ENCODE data around the gene ARMH3.

ARMH3 gene

DNA sequence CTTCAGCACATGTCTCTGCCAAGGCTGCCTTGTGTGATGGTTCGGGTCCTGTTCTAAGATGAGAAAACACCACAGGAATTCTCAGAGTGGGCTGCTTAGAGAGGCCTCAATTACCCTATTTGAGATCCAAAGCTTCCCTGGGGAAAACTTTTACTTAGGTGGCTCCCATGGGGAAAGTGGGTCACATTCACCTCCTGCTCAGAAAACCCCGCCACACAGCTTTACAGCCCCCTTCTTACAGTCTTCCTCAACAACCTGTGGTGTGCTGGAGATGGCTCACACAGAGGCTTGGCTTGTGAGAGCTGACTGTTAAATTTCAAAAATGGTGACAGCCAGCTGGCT is 175.8 kb downstream of the ARMH3 start:
- Mint-ChIP-seq H3K27me3 (ENCODE audit: low read depth) (no peaks in the 10 kb centered on the region), H3K27ac (no peak overlapping the region), H3K4me1 (ENCODE audit: low read depth) (peaks cover 3% of the 10 kb centered on the region), H3K4me3 (no peak overlapping the region), H3K9me3 (no peaks in the 10 kb centered on the region), H3K36me3 (ENCODE audit: low read depth) (peaks cover 4% of the 10 kb centered on the region)
- no peak for DNase-seq (ENCODE audit: low spot score)

DNA sequence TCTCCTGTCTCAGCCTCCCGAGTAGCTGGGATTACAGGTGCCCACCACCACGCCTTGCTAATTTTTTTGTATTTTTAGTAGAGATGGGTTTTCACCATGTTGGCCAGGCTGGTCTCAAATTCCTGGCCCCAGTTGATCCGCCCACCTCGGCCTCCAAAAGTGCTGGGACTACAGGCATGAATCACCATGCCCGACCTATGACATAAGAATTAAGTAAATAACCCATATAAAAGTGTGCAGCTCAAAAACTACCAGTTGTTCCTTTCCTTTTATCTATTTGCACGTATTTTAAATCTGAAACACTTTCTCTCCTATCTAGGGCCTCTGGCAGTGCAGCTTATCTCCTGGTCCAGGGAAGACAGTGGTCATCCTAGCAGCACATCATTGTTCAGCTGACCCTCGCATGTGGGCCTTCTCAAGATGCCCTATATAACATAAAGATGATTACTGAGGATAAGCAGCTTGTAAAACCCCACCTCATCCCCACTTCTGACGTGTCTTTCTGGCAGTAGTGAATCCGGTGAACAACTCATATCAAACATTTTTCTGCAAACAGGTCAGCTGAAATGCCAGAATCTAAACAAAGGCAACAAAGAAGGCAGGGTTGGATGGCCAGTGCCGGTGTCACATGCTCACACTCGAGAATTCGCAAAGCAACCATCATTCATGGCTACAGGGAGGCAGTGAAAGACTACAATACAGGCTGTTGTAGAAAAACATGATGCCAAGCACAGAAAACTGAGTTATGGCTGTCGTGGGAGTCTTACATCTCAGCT is 176.3 kb downstream of the ARMH3 start:
- H3K27me3 Mint-ChIP-seq (ENCODE audit: low read depth) = no peaks in the 10 kb centered on the region
- peaks cover 4% of the 10 kb centered on the region for H3K36me3 Mint-ChIP-seq (ENCODE audit: low read depth)
- H3K27ac Mint-ChIP-seq = no peak overlapping the region
- H3K4me3 Mint-ChIP-seq = no peak overlapping the region
- H3K4me1 Mint-ChIP-seq (ENCODE audit: low read depth) = peaks cover 4% of the 10 kb centered on the region
- H3K9me3 Mint-ChIP-seq = no peaks in the 10 kb centered on the region
- no peak for DNase-seq (ENCODE audit: low spot score)

DNA sequence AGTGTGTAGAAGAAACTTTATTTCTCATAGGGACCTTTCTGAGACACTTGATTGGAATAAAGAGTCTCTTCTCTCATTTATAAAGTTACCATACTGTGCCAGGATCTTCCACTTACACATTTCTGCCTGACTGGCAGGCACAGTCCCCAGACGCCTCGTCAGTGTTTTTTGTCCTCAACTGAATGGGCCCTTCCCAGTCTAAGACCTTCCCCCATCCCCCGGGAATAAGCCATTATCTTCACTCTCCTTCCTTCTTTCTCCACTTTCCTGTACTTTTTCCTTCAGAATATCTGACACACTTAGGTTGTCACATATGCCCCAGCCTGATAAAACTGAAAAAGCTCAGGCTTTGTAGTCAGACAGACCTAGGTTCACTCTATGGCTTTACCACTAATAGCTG is 177.1 kb downstream of the ARMH3 start:
- Mint-ChIP-seq H3K4me3 (no peak overlapping the region), H3K27ac (no peak overlapping the region), H3K36me3 (ENCODE audit: low read depth) (peaks cover 4% of the 10 kb centered on the region), H3K9me3 (no peaks in the 10 kb centered on the region), H3K27me3 (ENCODE audit: low read depth) (no peaks in the 10 kb centered on the region), H3K4me1 (ENCODE audit: low read depth) (peaks cover 4% of the 10 kb centered on the region)
- no peak for DNase-seq (ENCODE audit: low spot score)

DNA sequence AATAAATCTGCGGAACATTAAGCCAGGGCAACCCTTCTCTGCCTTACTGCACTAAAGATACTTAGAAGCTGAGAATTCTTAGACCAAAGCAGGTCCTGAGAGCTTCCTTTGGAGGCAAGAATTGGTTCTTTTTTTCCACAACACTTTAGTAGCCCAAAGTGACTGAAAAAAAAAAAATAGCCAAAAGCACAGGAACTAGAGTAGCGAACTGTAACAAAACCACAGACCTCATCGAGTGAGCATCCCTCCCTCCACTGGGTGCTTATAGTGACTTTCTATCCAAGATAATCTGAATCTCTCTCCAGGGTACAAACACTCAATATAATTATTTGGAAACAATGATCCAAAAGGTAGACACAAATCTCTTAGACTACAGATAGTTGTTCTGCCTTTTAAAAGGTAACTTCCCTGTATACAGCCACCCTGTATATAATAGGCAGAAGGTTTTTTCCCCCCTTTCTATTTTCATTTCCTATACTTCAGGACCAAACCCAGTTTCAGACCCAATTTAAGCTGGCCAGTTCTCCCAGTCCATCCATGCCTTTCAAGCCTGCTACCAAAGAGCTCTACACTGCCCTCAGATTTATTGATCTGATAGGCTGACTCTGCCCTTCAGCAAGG is 180.8 kb downstream of the ARMH3 start:
- Mint-ChIP-seq H3K36me3 (ENCODE audit: low read depth) (peaks cover 4% of the 10 kb centered on the region), H3K27ac (no peak overlapping the region), H3K27me3 (ENCODE audit: low read depth) (no peaks in the 10 kb centered on the region), H3K4me3 (no peak overlapping the region), H3K9me3 (no peaks in the 10 kb centered on the region), H3K4me1 (ENCODE audit: low read depth) (peaks cover 4% of the 10 kb centered on the region)
- DNase-seq (ENCODE audit: low spot score) = no peak

DNA sequence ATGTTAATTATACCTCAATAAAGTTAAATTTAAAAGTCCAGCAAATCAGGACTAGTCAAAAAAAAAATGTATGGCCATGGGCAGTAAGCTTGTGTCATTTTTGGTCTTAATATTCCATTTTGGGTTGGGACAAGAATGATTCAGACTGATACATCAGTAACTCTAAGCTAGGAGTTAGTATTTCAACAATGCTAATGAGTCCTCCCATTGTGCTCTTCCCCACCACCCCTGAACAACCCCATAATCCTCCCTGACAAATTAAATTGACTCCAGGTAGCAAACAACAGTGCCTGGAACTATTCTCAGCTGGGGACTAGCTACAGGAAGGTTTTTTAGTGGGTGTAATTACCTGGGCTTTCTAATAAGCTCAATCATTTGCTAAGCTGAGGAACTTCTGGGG is 181.7 kb downstream of the ARMH3 start:
- Mint-ChIP-seq H3K27ac (no peak overlapping the region), H3K4me1 (ENCODE audit: low read depth) (peaks cover 4% of the 10 kb centered on the region), H3K4me3 (no peak overlapping the region), H3K36me3 (ENCODE audit: low read depth) (peaks cover 3% of the 10 kb centered on the region), H3K9me3 (no peaks in the 10 kb centered on the region), H3K27me3 (ENCODE audit: low read depth) (no peaks in the 10 kb centered on the region)
- DNase-seq (ENCODE audit: low spot score) = no peak

DNA sequence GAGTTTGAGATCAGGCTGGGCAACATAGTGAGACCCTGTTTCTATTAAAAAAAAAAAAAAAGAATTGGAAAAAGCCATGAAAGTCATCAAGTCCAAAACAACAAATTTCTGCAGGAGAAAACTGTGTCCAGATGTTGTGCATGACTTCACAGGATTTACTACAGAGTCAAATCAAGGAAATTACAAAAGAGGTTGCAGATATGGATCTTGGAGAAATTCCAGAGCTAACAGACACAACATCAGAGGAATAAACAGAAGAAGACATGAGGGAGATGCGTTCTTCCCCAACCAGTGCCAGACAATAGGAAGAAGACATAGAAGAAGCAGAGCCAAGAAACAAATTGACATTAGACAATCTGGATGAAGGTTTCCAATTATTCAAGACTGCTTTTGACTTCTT is 188.0 kb downstream of the ARMH3 start:
- peaks cover 3% of the 10 kb centered on the region for H3K4me1 Mint-ChIP-seq (ENCODE audit: low read depth)
- H3K4me3 Mint-ChIP-seq = no peak overlapping the region
- no peaks in the 10 kb centered on the region for H3K9me3 Mint-ChIP-seq
- no peak overlapping the region for H3K27ac Mint-ChIP-seq
- no peak for DNase-seq (ENCODE audit: low spot score)
- H3K36me3 Mint-ChIP-seq (ENCODE audit: low read depth) = peaks cover 10% of the 10 kb centered on the region
- no peaks in the 10 kb centered on the region for H3K27me3 Mint-ChIP-seq (ENCODE audit: low read depth)

DNA sequence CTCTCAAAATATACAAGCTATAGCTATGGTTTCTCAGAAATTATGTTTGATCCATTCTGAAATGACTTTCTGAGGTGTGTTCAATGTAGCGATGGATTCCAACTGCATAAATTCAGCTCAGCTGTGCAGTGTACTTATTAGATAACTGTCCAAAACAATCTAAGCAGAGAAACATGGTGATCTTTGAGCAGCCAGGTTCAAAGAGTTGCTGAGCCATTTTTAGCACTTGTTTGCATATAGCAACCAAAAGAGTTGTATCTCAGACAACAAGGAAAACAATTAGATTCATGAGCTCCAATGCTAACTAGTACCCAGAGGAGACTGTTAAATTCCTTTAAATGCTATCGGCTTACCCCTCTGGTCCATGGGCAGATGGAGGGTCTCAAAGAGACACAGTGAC is 196.4 kb downstream of the ARMH3 start:
- H3K27me3 Mint-ChIP-seq (ENCODE audit: low read depth) = no peaks in the 10 kb centered on the region
- no peak for DNase-seq (ENCODE audit: low spot score)
- H3K4me1 Mint-ChIP-seq (ENCODE audit: low read depth) = peaks cover 21% of the 10 kb centered on the region
- no peak overlapping the region for H3K4me3 Mint-ChIP-seq
- peaks cover 23% of the 10 kb centered on the region for H3K36me3 Mint-ChIP-seq (ENCODE audit: low read depth)
- H3K27ac Mint-ChIP-seq = no peak overlapping the region
- peaks cover 14% of the 10 kb centered on the region for H3K9me3 Mint-ChIP-seq

DNA sequence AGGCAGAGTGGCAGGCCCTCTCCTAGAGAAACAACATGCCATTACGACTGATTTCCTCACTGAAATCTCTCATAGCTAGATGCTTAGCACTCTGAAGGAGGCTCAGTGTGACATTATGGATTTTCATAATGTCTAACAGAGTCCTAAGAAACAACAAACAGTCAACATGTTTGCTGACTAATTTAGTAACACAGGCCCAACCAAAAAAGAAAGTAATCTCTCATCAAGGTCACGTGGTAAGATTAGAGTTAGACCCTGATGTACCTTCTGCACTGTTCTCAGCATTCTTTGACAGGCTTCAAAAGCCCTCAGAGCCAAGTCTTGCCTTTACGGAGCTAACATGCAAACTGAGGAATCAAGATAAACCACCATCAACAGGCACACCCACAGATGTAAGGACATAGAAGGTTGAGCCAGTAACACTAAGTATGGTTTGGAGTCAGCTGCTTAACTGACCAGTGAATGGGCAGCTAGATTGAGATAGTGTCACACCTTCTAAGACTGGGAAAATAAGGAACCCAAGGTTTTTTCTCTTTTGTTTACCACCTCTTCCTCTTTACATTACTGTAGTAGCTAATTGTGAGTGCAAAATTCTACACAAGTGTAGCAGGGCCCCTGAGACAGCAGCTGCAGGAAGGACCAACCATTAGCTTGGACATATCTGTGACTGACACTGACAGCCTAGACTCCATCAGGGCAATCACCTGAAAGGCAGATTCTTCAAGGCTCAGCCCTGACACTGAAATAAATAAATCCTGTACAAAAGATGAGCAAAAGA is 197.1 kb downstream of the ARMH3 start:
- H3K4me3 Mint-ChIP-seq = peak overlapping the region; percentile 25
- peaks cover 21% of the 10 kb centered on the region for H3K36me3 Mint-ChIP-seq (ENCODE audit: low read depth)
- no peak for DNase-seq (ENCODE audit: low spot score)
- H3K27ac Mint-ChIP-seq = peak overlapping the region; percentile 72
- peaks cover 20% of the 10 kb centered on the region for H3K4me1 Mint-ChIP-seq (ENCODE audit: low read depth)
- no peaks in the 10 kb centered on the region for H3K27me3 Mint-ChIP-seq (ENCODE audit: low read depth)
- H3K9me3 Mint-ChIP-seq = peaks cover 14% of the 10 kb centered on the region

DNA sequence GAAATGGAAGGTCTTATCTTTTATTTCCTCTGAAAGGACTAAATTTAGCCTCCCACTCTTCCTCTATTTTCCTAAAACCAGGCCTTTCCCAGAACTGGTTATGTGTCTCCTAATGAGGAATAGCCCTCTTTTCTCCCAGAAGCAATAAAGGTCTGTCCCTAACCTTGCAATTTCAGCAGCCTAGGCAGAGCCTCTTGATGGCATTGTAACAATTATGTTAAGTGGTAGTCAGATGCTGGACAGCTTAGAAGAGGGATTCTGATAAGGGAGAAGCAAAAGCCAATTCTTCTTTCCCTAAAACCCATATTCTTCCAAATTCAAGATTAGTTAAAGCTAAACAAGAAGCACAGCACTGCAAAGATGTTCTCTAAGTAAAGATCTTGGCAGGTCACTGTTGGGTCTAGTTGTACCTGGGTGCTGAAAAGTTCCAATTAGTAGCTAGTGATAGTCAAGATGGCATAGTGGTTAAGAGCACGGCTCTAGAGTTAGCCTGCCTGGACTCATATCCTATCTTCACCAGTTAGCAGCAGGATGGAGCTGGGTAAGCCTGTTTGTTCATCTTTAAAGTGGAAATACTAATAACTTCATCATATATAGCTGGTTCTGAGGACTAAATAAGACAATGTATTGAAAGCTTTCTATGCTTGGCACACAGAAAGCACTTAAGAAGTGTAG is 198.0 kb downstream of the ARMH3 start:
- peaks cover 21% of the 10 kb centered on the region for H3K36me3 Mint-ChIP-seq (ENCODE audit: low read depth)
- no peak for DNase-seq (ENCODE audit: low spot score)
- H3K9me3 Mint-ChIP-seq = peaks cover 14% of the 10 kb centered on the region
- H3K4me1 Mint-ChIP-seq (ENCODE audit: low read depth) = peaks cover 18% of the 10 kb centered on the region
- no peaks in the 10 kb centered on the region for H3K27me3 Mint-ChIP-seq (ENCODE audit: low read depth)
- H3K27ac Mint-ChIP-seq = no peak overlapping the region
- no peak overlapping the region for H3K4me3 Mint-ChIP-seq

DNA sequence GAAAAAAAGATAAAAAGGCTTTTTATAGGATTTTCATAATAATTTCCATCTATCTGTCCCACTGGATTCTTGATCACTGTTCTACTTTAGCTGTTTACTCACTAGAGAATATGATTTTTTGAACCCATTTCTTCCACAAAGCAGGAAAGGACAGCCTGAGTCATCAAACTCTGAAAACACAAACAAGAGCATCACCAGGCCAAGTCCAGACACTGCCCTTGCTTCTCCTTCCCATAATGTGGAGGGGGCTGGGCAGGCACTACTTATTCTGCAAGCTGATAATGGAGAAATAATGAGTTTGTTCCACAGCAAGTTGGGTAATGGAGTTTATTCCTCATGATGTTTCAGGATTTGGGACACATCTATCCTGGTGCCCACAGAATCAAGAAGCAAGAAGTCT is 199.3 kb downstream of the ARMH3 start:
- DNase-seq (ENCODE audit: low spot score) = no peak
- Mint-ChIP-seq H3K36me3 (ENCODE audit: low read depth) (peaks cover 16% of the 10 kb centered on the region), H3K4me3 (no peak overlapping the region), H3K4me1 (ENCODE audit: low read depth) (peaks cover 18% of the 10 kb centered on the region), H3K9me3 (peaks cover 14% of the 10 kb centered on the region), H3K27ac (no peak overlapping the region), H3K27me3 (ENCODE audit: low read depth) (no peaks in the 10 kb centered on the region)

DNA sequence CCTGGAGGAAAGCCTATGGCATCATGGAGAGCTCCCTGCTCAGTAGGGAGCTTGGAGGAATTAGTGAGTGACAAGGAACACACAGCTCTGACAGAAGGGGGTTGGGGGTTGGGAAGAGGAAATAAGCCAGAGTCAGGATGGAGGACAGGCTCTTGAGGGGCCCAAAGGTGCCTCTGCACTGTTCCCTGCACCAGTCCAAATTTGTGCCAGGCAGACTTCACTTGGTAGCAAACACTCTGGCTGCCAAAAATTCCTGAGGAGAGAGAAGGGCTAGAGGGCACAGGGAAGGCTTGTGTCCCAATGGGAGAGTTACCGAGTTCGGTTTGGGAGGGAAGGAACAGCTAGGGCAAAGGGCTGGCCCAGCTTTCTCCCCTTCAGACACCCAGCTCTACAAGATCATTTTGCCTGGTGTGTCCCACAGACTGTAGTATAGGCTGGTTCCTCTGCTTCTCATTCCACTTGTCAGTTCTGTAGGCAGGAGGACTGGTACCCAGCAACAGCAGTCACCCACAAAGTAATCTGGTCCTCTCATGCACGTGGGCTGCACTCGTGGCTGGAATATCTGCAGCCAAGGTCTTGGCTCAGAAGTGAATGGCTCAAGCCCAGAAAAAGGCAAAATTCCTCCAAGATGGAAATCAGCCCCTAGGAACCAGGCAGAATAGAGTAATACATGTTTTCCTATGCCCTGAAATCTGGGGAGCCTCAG is 204.4 kb downstream of the ARMH3 start:
- H3K36me3 Mint-ChIP-seq (ENCODE audit: low read depth) = no peaks in the 10 kb centered on the region
- H3K4me1 Mint-ChIP-seq (ENCODE audit: low read depth) = no peaks in the 10 kb centered on the region
- no peaks in the 10 kb centered on the region for H3K27me3 Mint-ChIP-seq (ENCODE audit: low read depth)
- H3K9me3 Mint-ChIP-seq = no peaks in the 10 kb centered on the region
- H3K27ac Mint-ChIP-seq = no peak overlapping the region
- DNase-seq (ENCODE audit: low spot score) = no peak
- H3K4me3 Mint-ChIP-seq = no peak overlapping the region

DNA sequence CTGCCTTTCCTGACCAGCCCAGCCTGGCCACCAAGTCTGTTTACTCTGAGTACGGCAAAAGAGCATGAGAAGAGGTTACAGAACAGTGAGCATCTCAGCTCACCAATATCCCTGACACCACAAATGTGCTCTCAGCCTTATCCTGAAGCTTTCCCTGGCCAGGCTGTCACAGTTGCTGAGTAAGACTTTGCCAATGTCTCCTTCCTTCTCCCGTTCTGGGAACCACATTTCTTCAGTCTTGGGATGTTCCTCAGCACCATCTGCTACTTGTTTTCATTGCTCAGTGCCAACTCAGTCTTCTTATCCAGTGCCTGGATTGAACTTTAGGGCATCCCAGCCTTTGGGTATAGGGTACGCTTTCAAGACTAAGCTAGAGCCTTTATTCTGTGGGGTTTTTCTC is 205.2 kb downstream of the ARMH3 start:
- no peak overlapping the region for H3K4me3 Mint-ChIP-seq
- no peak overlapping the region for H3K27ac Mint-ChIP-seq
- H3K27me3 Mint-ChIP-seq (ENCODE audit: low read depth) = no peaks in the 10 kb centered on the region
- no peaks in the 10 kb centered on the region for H3K36me3 Mint-ChIP-seq (ENCODE audit: low read depth)
- H3K4me1 Mint-ChIP-seq (ENCODE audit: low read depth) = no peaks in the 10 kb centered on the region
- DNase-seq (ENCODE audit: low spot score) = no peak
- no peaks in the 10 kb centered on the region for H3K9me3 Mint-ChIP-seq

DNA sequence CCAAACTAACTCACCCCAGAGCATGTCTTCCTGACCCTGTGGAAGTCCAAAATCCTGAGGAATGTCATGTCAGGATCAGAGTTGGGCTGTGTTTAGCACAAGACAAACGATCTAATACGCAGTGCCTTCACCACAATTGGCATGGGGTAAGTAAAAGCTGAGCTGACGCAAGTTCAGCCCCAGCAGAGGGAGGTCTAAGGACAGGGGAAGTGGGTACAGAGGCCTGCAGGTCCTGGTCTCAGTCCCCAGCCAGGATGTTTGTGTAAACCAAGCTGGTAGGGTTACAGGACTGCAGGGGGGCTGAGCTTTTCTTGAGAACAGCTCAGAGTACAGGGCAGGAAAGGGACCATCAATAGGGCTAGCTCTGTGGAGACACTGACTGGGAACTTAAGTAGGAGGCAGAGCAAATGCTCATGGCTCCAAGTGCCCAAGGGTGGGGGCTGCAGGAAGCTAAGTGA is 207.1 kb downstream of the ARMH3 start:
- peaks cover 5% of the 10 kb centered on the region for H3K4me1 Mint-ChIP-seq (ENCODE audit: low read depth)
- H3K27ac Mint-ChIP-seq = peak overlapping the region; percentile 13
- no peak for DNase-seq (ENCODE audit: low spot score)
- no peaks in the 10 kb centered on the region for H3K9me3 Mint-ChIP-seq
- H3K36me3 Mint-ChIP-seq (ENCODE audit: low read depth) = peaks cover 2% of the 10 kb centered on the region
- no peak overlapping the region for H3K4me3 Mint-ChIP-seq
- peaks cover 6% of the 10 kb centered on the region for H3K27me3 Mint-ChIP-seq (ENCODE audit: low read depth)

Measured in T-helper 2 cell treated with Interferon-gamma antibody and Interleukin-4, amounts not matched to agents 5 μg/mL and 100 μg/mL, for 36 hours (primary cell).